Loucy (cell line): Measurements from ENCODE around the gene SLC16A10.

ENCODE experiments used
- CTCF ChIP-seq: fragments of 200-600 bp; sonication (generic); conservative IDR thresholded peaks from 2 replicates; pipeline ENCODE4 v1.5.1; 2014; ENCODE audit warnings: mild to moderate bottlenecking, antibody characterized with exemption, low read length
- EZH2phosphoT487 ChIP-seq: fragments of 200-600 bp; IDR thresholded peaks from 2 replicates; pipeline ENCODE4 v1.6.1; 2018; ENCODE audit warnings: antibody characterized with exemption, mild to moderate bottlenecking, moderate library complexity, borderline replicate concordance

- TF ChIP-seq CTCF (no peak), EZH2phosphoT487 (no peak)
Observed at GRCh38 chr6:111237852-111238251, 150.5 kb downstream of the SLC16A10 start.
